ENCODE results near the gene ANKRD17. TPM values are rescaled to one million over a fixed set of nuclear protein-coding genes. Genes with fewer than 3 reads are reported as not detected.

ANKRD17 gene
- total RNA-seq, 5 donors from 2014 or later (not counting 1 experiment from before 2014, with no cell fraction given), result 48.6 to 63.8 (median 51.8) TPM

DNA sequence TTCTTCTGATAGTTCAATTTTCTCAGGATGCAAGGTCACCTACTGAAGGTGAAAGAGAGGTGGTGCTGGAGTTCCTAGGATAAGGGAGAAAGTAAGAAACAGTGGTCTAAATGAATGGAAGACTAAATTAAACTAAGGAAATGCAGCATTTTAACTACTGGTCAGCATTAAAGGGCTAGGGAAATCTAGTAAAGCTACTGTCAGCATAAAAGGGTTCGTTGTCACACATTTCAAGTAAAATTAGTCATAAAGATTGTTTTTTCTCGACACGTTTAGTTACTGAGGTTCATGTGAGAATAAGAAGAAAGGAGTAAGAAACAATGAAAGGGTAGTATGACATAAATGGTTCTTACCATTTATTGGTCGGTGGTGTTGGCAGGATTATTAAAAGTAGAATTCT lies 149.1 kb downstream of the ANKRD17 start:
- H3K36me3 ChIP-seq (ENCODE audit: control insufficient read depth in 2 of 2, extremely low read depth in 1 of 2, insufficient read depth in 1 of 2, low read length in 1 of 2), result peaks cover 3 to 50% of the 10 kb centered on the region in 2 donors
- H3K4me3 ChIP-seq (ENCODE audit: control insufficient read depth in 1 of 2, extremely low read depth in 1 of 2, low read length in 1 of 2), result no peak overlapping the region
- no peak overlapping the region for H3K27ac Mint-ChIP-seq
- DNase-seq (no peak), ATAC-seq (replicated peaks in 1 of 4) (no peak)
- H3K27ac ChIP-seq (ENCODE audit: low read length), result no peak overlapping the region
- CTCF ChIA-PET, result interaction anchor here (0.6 kb wide), 3 partner anchors 46 to 564 kb away, joined by 3 to 8 read pairs (median 4); no protein-coding TSS in a partner anchor
- H3K9me3 Mint-ChIP-seq, result no peaks in the 10 kb centered on the region
- no peaks in the 10 kb centered on the region for H3K9me3 ChIP-seq
- H3K27me3 ChIP-seq (replicated peaks in 1 of 2; ENCODE audit: control insufficient read depth in 2 of 2, extremely low read depth in 1 of 2, insufficient read depth in 2 of 2, low read length in 1 of 2), result no peaks in the 10 kb centered on the region
- H3K36me3 Mint-ChIP-seq, result peaks cover 25% of the 10 kb centered on the region
- no peak overlapping the region for H3K4me3 Mint-ChIP-seq
- no peaks in the 10 kb centered on the region for H3K4me1 Mint-ChIP-seq
- WGBS (ENCODE audit: insufficient coverage), result 69% methylated on average over 2 of the region's 4 CpGs
- POLR2A ChIA-PET, result interaction anchor here (0.6 to 0.7 kb wide), 2 partner anchors 19 to 21 kb away, joined by 3 to 7 read pairs; no protein-coding TSS in a partner anchor
- no peaks in the 10 kb centered on the region for H3K4me1 ChIP-seq (ENCODE audit: control insufficient read depth in 1 of 2, extremely low read depth in 1 of 2, insufficient read depth in 2 of 2, low read length in 2 of 2)
- H3K27me3 Mint-ChIP-seq, result no peaks in the 10 kb centered on the region

- no peak for ATAC-seq (replicated peaks in 1 of 4)
- Histone ChIP-seq H3K27me3 (replicated peaks in 1 of 2; ENCODE audit: control insufficient read depth in 2 of 2, extremely low read depth in 1 of 2, insufficient read depth in 2 of 2, low read length in 1 of 2) (no peaks in the 10 kb centered on the region), H3K4me1 (ENCODE audit: control insufficient read depth in 1 of 2, extremely low read depth in 1 of 2, insufficient read depth in 2 of 2, low read length in 2 of 2) (no peaks in the 10 kb centered on the region), H3K9me3 (no peaks in the 10 kb centered on the region), H3K27ac (ENCODE audit: low read length) (no peak overlapping the region), H3K4me3 (ENCODE audit: control insufficient read depth in 1 of 2, extremely low read depth in 1 of 2, low read length in 1 of 2) (no peak overlapping the region), H3K36me3 (ENCODE audit: control insufficient read depth in 2 of 2, extremely low read depth in 1 of 2, insufficient read depth in 1 of 2, low read length in 1 of 2) (peaks cover 0 to 48% of the 10 kb centered on the region in 2 donors)
- Mint-ChIP-seq H3K9me3 (no peaks in the 10 kb centered on the region), H3K4me1 (no peaks in the 10 kb centered on the region), H3K27me3 (no peaks in the 10 kb centered on the region), H3K27ac (no peak overlapping the region), H3K36me3 (peaks cover 24% of the 10 kb centered on the region), H3K4me3 (no peak overlapping the region)
- ChIA-PET POLR2A (interaction anchor here in 1 of 2 donors (0.6 kb wide), 2 partner anchors 24 to 59 kb away, joined by 3 to 9 read pairs; no protein-coding TSS in a partner anchor), CTCF (interaction anchor here in 1 of 2 donors (0.5 to 0.6 kb wide), 2 partner anchors 19 to 35 kb away, joined by 3 to 4 read pairs; partner anchors contain the start of gene COX18)
- DNase-seq, result no peak
- 100% methylated on average over 1 of the region's 5 CpGs for WGBS (ENCODE audit: insufficient coverage)
Observed at GRCh38 chr4:73104695-73105094, 153.9 kb downstream of the ANKRD17 start.

- Histone ChIP-seq H3K36me3 (ENCODE audit: control insufficient read depth in 2 of 2, extremely low read depth in 1 of 2, insufficient read depth in 1 of 2, low read length in 1 of 2) (peaks cover under 1 to 50% of the 10 kb centered on the region in 2 donors), H3K4me3 (ENCODE audit: control insufficient read depth in 1 of 2, extremely low read depth in 1 of 2, low read length in 1 of 2) (no peak overlapping the region), H3K9me3 (no peaks in the 10 kb centered on the region), H3K27me3 (replicated peaks in 1 of 2; ENCODE audit: control insufficient read depth in 2 of 2, extremely low read depth in 1 of 2, insufficient read depth in 2 of 2, low read length in 1 of 2) (no peaks in the 10 kb centered on the region), H3K27ac (ENCODE audit: low read length) (no peak overlapping the region), H3K4me1 (ENCODE audit: control insufficient read depth in 1 of 2, extremely low read depth in 1 of 2, insufficient read depth in 2 of 2, low read length in 2 of 2) (no peaks in the 10 kb centered on the region)
- Mint-ChIP-seq H3K36me3 (peaks cover 29% of the 10 kb centered on the region), H3K27me3 (no peaks in the 10 kb centered on the region), H3K4me3 (no peak overlapping the region), H3K4me1 (no peaks in the 10 kb centered on the region), H3K27ac (peak overlapping the region in 1 of 2 donors; percentile 1), H3K9me3 (no peaks in the 10 kb centered on the region)
- ChIA-PET POLR2A (interaction anchor here (0.6 kb wide), 2 partner anchors 14 to 59 kb away, joined by 5 to 9 read pairs; no protein-coding TSS in a partner anchor), CTCF (interaction anchor here in 1 of 2 donors (0.6 kb wide), 1 partner anchor 34 kb away, joined by 4 read pairs; the partner anchor contains the start of gene COX18)
- DNase-seq (no peak), ATAC-seq (replicated peaks in 1 of 4) (no peak)
- WGBS (ENCODE audit: insufficient coverage), result 75% methylated on average over 2 of the region's 8 CpGs
Observed at GRCh38 chr4:73103799-73104503, 154.6 kb downstream of the ANKRD17 start.

- H3K36me3 Mint-ChIP-seq, result peaks cover 29% of the 10 kb centered on the region
- no peaks in the 10 kb centered on the region for H3K9me3 ChIP-seq
- peaks cover 4 to 60% of the 10 kb centered on the region in 2 donors for H3K36me3 ChIP-seq (ENCODE audit: control insufficient read depth in 2 of 2, extremely low read depth in 1 of 2, insufficient read depth in 1 of 2, low read length in 1 of 2)
- no peaks in the 10 kb centered on the region for H3K9me3 Mint-ChIP-seq
- no peak overlapping the region for H3K4me3 Mint-ChIP-seq
- no peak overlapping the region for H3K27ac ChIP-seq (ENCODE audit: low read length)
- H3K27ac Mint-ChIP-seq, result peak overlapping the region in 1 of 2 donors; percentile 34
- DNase-seq, result no peak
- no peaks in the 10 kb centered on the region for H3K4me1 ChIP-seq (ENCODE audit: control insufficient read depth in 1 of 2, extremely low read depth in 1 of 2, insufficient read depth in 2 of 2, low read length in 2 of 2)
- CTCF ChIA-PET, result no interaction called here
- POLR2A ChIA-PET, result no interaction called here
- H3K27me3 ChIP-seq (replicated peaks in 1 of 2; ENCODE audit: control insufficient read depth in 2 of 2, extremely low read depth in 1 of 2, insufficient read depth in 2 of 2, low read length in 1 of 2), result no peaks in the 10 kb centered on the region
- peaks cover 0 to 6% (median 0%) of the 10 kb centered on the region in 3 donors for H3K4me1 Mint-ChIP-seq
- no peaks in the 10 kb centered on the region for H3K27me3 Mint-ChIP-seq
- no peak overlapping the region for H3K4me3 ChIP-seq (ENCODE audit: control insufficient read depth in 1 of 2, extremely low read depth in 1 of 2, low read length in 1 of 2)
- 87% methylated on average over 7 of the region's 7 CpGs for WGBS (ENCODE audit: insufficient coverage)
- ATAC-seq (replicated peaks in 1 of 4), result peak in 1 of 4 experiments; percentile 27
Observed at GRCh38 chr4:73099143-73099542, 159.5 kb downstream of the ANKRD17 start.

DNA sequence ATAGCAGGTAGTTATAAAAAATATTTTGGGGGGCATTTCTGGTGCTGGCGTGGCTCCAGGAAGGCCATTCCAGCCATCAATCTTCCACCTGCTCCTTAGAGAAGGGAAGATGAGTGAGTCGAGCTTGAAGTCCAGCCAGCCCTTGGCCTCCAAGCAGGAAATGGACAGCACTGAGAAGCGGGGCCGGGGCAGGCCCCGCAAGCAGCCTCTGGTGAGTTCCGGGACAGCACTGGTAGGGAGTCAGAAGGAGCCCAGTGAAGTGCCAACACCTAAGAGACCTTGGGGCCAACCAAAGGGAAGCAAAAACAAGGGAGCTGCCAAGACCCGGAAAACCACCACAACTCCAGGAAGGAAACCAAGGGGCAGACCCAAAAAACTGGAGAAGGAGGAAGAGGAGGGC lies 159.9 kb downstream of the ANKRD17 start:
- CTCF ChIA-PET, result no interaction called here
- Histone ChIP-seq H3K27me3 (replicated peaks in 1 of 2; ENCODE audit: control insufficient read depth in 2 of 2, extremely low read depth in 1 of 2, insufficient read depth in 2 of 2, low read length in 1 of 2) (no peaks in the 10 kb centered on the region), H3K36me3 (ENCODE audit: control insufficient read depth in 2 of 2, extremely low read depth in 1 of 2, insufficient read depth in 1 of 2, low read length in 1 of 2) (peaks cover 4 to 62% of the 10 kb centered on the region in 2 donors), H3K4me3 (ENCODE audit: control insufficient read depth in 1 of 2, extremely low read depth in 1 of 2, low read length in 1 of 2) (no peak overlapping the region), H3K4me1 (ENCODE audit: control insufficient read depth in 1 of 2, extremely low read depth in 1 of 2, insufficient read depth in 2 of 2, low read length in 2 of 2) (no peaks in the 10 kb centered on the region), H3K9me3 (no peaks in the 10 kb centered on the region), H3K27ac (ENCODE audit: low read length) (no peak overlapping the region)
- 90% methylated on average over 4 of the region's 7 CpGs for WGBS (ENCODE audit: insufficient coverage)
- H3K36me3 Mint-ChIP-seq, result peaks cover 28% of the 10 kb centered on the region
- no peak overlapping the region for H3K4me3 Mint-ChIP-seq
- no peak for ATAC-seq (replicated peaks in 1 of 4)
- no peaks in the 10 kb centered on the region for H3K9me3 Mint-ChIP-seq
- POLR2A ChIA-PET, result no interaction called here
- H3K4me1 Mint-ChIP-seq, result peaks cover 0 to 6% (median 0%) of the 10 kb centered on the region in 3 donors
- H3K27ac Mint-ChIP-seq, result peak overlapping the region in 1 of 2 donors; percentile 4
- no peaks in the 10 kb centered on the region for H3K27me3 Mint-ChIP-seq
- DNase-seq, result no peak

DNA sequence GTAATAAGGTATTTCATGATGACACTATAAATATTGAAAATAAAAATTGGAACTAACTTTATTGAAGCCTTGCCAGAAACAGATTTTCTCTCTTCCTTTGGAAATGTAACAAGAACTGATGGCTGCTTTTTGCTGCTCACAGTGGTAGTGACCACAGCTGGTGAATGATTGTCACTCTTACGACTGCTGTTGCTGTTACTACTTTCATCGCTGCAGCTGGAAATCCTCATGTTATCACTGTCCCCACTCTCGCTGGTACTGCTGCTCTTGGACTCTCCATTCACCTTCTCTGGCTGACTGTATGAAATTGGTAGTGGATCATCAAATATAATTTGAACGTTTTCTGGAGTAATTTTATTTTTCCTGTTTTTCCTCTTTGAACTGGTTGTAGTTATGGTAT lies 160.6 kb downstream of the ANKRD17 start:
- Mint-ChIP-seq H3K27ac (no peak overlapping the region), H3K36me3 (peaks cover 28% of the 10 kb centered on the region), H3K27me3 (no peaks in the 10 kb centered on the region), H3K9me3 (no peaks in the 10 kb centered on the region), H3K4me3 (no peak overlapping the region), H3K4me1 (peaks cover 0 to 6% (median 0%) of the 10 kb centered on the region in 3 donors)
- Histone ChIP-seq H3K9me3 (no peaks in the 10 kb centered on the region), H3K27ac (ENCODE audit: low read length) (no peak overlapping the region), H3K4me3 (ENCODE audit: control insufficient read depth in 1 of 2, extremely low read depth in 1 of 2, low read length in 1 of 2) (no peak overlapping the region), H3K4me1 (ENCODE audit: control insufficient read depth in 1 of 2, extremely low read depth in 1 of 2, insufficient read depth in 2 of 2, low read length in 2 of 2) (no peaks in the 10 kb centered on the region), H3K27me3 (replicated peaks in 1 of 2; ENCODE audit: control insufficient read depth in 2 of 2, extremely low read depth in 1 of 2, insufficient read depth in 2 of 2, low read length in 1 of 2) (no peaks in the 10 kb centered on the region), H3K36me3 (ENCODE audit: control insufficient read depth in 2 of 2, extremely low read depth in 1 of 2, insufficient read depth in 1 of 2, low read length in 1 of 2) (peaks cover 4 to 62% of the 10 kb centered on the region in 2 donors)
- no peak for ATAC-seq (replicated peaks in 1 of 4)
- ChIA-PET CTCF (interaction anchor here in 1 of 2 donors (0.6 kb wide), 1 partner anchor 8 kb away, joined by 5 read pairs; no protein-coding TSS in a partner anchor), POLR2A (interaction anchor here in 1 of 2 donors (0.7 kb wide), 1 partner anchor 13 kb away, joined by 5 read pairs; no protein-coding TSS in a partner anchor)
- no peak for DNase-seq
- no CpG with 5 or more reads among the region's 4 CpGs for WGBS (ENCODE audit: insufficient coverage)
